Activated CD8-positive, alpha-beta T cell treated with anti-CD3 and anti-CD28 coated beads for 36 hours (primary cell): ENCODE measurements around the gene ERVW-1. TPM values are rescaled to one million over a fixed set of nuclear protein-coding genes. Genes with fewer than 3 reads are reported as not detected.

Experiments
- ATAC-seq: fragments of 200-7000 bp; cut with Tn5 transposase; one replicate; pipeline ENCODE4 v1.10.0; 2021; ENCODE audit warnings: mild to moderate bottlenecking, moderate library complexity
- CTCF ChIA-PET: fragments of 350-600 bp; sonication (Branson Sonifier 250); formaldehyde crosslinking; loops from one replicate; lab custom pipeline; 2021; ENCODE audit warnings: antibody characterized with exemption; lab: Charles Lee
- POLR2A ChIA-PET: fragments of 350-600 bp; sonication (Branson Sonifier 250); formaldehyde crosslinking; loops from one replicate; lab custom pipeline; 2021; ENCODE audit warnings: antibody characterized with exemption; lab: Charles Lee
- DNase-seq: peaks from one replicate; pipeline ENCODE4 v3.0.0-alpha.2; 2020
- H3K27ac Mint-ChIP-seq: one replicate; pipeline ENCODE4 v1.8.0; 2021; ENCODE audit warnings: mild to moderate bottlenecking, mixed read lengths
- H3K27me3 Mint-ChIP-seq: one replicate; pipeline ENCODE4 v1.8.0; 2021; ENCODE audit warnings: mixed read lengths
- H3K36me3 Mint-ChIP-seq: one replicate; pipeline ENCODE4 v1.8.0; 2021; ENCODE audit warnings: low read depth, mixed read lengths
- H3K4me1 Mint-ChIP-seq: one replicate; pipeline ENCODE4 v1.8.0; 2021; ENCODE audit warnings: low read depth, mixed read lengths
- H3K4me3 Mint-ChIP-seq: one replicate; pipeline ENCODE4 v1.8.0; 2021; ENCODE audit warnings: mild to moderate bottlenecking, moderate library complexity, mixed read lengths
- H3K9me3 Mint-ChIP-seq: one replicate; pipeline ENCODE4 v1.8.0; 2021; ENCODE audit warnings: mixed read lengths
- CTCF ChIP-seq: fragments of 200-600 bp; IDR thresholded peaks from one replicate; pipeline ENCODE4 v1.8.0; 2022; ENCODE audit warnings: antibody characterized with exemption, mild to moderate bottlenecking
- intact Hi-C: fragments of 100-400 bp; cut with micrococcal nuclease; formaldehyde crosslinking; loops from one replicate; pipeline ENCODE4 v1.10.0; 2022
- total RNA-seq, 2 experiments: library from RNA; stranded (reverse); gene quantifications; one replicate each; pipeline ENCODE4 v1.2.3, GENCODE V29; 2021

ERVW-1 gene
- total RNA-seq, 2 experiments from 2014 or later = not detected

DNA sequence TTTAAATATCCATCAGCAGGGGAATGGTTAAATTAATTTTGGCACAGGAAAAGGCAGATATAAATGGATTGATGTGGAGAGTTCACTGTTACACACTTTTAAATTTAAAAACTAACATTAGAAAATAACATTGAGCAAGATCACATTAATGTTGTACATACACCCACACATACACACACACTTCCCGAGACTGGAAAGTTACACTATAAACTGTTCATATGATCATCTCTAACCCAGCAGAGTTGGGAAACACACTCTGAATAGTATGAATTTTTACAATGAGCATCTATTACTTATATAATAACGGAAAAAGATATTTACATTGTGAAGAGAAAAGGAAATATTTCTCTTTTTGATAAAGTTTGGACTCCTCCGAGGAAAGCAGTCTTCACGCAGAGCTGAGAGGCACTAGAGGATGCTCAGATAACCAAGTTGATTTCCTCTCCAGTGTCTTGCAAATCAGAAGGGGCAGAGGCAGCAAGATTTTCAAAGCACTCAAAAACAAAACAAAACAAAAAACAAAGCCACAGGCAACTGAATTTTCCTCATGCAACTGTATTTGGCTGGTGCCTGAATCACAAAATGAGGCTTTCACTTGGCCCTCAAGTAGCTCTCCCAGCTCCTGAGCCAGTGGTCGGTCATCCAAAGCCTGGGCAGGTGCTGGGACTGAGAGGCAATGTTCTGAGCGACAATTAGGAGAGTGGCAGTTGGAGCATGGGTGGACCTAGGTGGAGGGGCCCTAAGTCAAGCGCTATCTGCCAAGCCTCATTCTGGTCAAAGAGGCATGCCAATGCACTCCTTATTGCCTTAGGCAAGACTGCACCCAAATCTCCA, 40.9 kb downstream of the ERVW-1 start:
- TF ChIP-seq CTCF = no peak
- intact Hi-C loops = no loop called here
- Mint-ChIP-seq H3K4me1 (peaks cover 3% of the 10 kb centered on the region), H3K36me3 (no peaks in the 10 kb centered on the region), H3K9me3 (no peaks in the 10 kb centered on the region), H3K4me3 (no peak overlapping the region), H3K27me3 (no peaks in the 10 kb centered on the region), H3K27ac (no peak overlapping the region)
- no peak for ATAC-seq
- no peak for DNase-seq
- CTCF ChIA-PET = interaction anchor here (1.1 to 2.2 kb wide), 2 partner anchors 10 to 25 kb away, joined by 4 to 12 read pairs; partner anchors contain the start of gene GATAD1
- POLR2A ChIA-PET = no interaction called here

- intact Hi-C loops = no loop called here
- Mint-ChIP-seq H3K27ac (no peak overlapping the region), H3K36me3 (no peaks in the 10 kb centered on the region), H3K9me3 (no peaks in the 10 kb centered on the region), H3K4me3 (no peak overlapping the region), H3K4me1 (peaks cover 3% of the 10 kb centered on the region), H3K27me3 (no peaks in the 10 kb centered on the region)
- POLR2A ChIA-PET = no interaction called here
- no peak for DNase-seq
- ATAC-seq = no peak
- CTCF ChIA-PET = interaction anchor here (0.8 to 1.0 kb wide), 2 partner anchors 11 to 12 kb away, joined by 3 to 5 read pairs; partner anchors contain the start of gene GATAD1
- TF ChIP-seq CTCF = no peak
Measured at GRCh38 chr7:92435542-92435941, 42.2 kb downstream of the ERVW-1 start.

GRCh38 chr7:92433019-92433418, 44.7 kb downstream of the ERVW-1 start:
- TF ChIP-seq CTCF = no peak
- ChIA-PET POLR2A (interaction anchor here (1.5 kb wide), 1 partner anchor 15 kb away, joined by 3 read pairs; the partner anchor contains the start of gene GATAD1), CTCF (no interaction called here)
- Mint-ChIP-seq H3K4me1 (no peaks in the 10 kb centered on the region), H3K27ac (no peak overlapping the region), H3K4me3 (no peak overlapping the region), H3K9me3 (no peaks in the 10 kb centered on the region), H3K36me3 (no peaks in the 10 kb centered on the region), H3K27me3 (no peaks in the 10 kb centered on the region)
- intact Hi-C loops = no loop called here
- no peak for ATAC-seq
- DNase-seq = no peak

DNA sequence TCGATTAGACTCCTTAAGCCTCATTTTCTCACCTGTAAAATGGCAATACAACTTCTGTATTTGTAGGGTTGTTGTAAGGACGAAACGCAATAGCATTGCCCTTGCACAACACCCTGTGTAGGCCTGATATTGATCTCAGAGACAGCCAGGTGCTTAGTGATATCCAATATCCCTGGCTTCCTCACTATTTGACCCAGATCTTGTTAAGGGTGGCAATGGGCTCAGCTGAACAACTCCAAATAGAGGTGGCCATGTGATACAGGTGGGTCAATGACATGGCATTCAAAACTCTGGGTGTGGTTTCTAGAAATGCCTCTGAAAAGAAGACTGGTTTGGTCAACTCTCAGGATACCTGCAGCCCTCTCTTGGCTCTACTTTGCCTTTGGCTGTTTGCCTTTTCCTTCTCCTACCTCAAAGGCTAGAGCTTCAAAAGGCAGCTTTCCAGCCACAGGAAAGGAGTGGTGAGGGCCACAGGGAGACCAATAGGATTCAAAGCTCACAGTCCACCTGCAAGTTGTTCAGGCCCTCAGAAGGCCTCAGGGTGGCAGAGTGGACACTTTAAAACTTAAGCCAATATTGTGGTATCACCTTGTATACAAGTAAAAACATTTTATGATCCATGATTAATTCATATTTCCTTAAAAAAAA, 45.3 kb downstream of the ERVW-1 start:
- no peaks in the 10 kb centered on the region for H3K9me3 Mint-ChIP-seq
- H3K27ac Mint-ChIP-seq = no peak overlapping the region
- H3K27me3 Mint-ChIP-seq = peaks cover 3% of the 10 kb centered on the region
- H3K4me1 Mint-ChIP-seq = no peaks in the 10 kb centered on the region
- intact Hi-C loops = no loop called here
- DNase-seq (no peak), ATAC-seq (no peak)
- no peak for TF ChIP-seq CTCF
- H3K36me3 Mint-ChIP-seq = no peaks in the 10 kb centered on the region
- CTCF ChIA-PET = no interaction called here
- H3K4me3 Mint-ChIP-seq = no peak overlapping the region
- POLR2A ChIA-PET = interaction anchor here (1.5 kb wide), 1 partner anchor 15 kb away, joined by 3 read pairs; the partner anchor contains the start of gene GATAD1

DNA sequence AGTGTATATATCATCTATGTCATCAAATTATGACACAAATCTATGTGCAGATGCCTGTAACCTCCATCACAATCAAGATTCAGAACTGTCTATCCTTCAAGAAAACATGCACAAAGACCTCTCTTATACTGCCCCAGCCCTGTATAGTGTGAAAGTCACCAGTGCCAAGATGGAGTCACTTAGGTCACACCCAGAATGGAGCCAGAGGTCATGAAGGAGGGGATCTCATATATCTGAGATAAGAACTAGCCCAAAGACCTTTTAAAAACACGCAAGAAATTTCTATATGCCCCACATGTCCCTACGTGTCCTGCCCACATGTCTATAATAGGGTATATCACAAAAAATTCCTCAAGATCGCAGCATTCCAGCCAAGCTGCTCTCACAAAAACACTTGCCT, 50.6 kb downstream of the ERVW-1 start:
- H3K36me3 Mint-ChIP-seq = no peaks in the 10 kb centered on the region
- TF ChIP-seq CTCF = no peak
- CTCF ChIA-PET = interaction anchor here (7.7 kb wide), 1 partner anchor 19 kb away, joined by 120 read pairs; the partner anchor contains the start of gene GATAD1
- DNase-seq (no peak), ATAC-seq (no peak)
- intact Hi-C loops = no loop called here
- POLR2A ChIA-PET = no interaction called here
- no peak overlapping the region for H3K4me3 Mint-ChIP-seq
- H3K9me3 Mint-ChIP-seq = no peaks in the 10 kb centered on the region
- H3K4me1 Mint-ChIP-seq = peaks cover 8% of the 10 kb centered on the region
- H3K27me3 Mint-ChIP-seq = peaks cover 22% of the 10 kb centered on the region
- no peak overlapping the region for H3K27ac Mint-ChIP-seq
